Measurements from ENCODE around the gene TRRAP.

DNA sequence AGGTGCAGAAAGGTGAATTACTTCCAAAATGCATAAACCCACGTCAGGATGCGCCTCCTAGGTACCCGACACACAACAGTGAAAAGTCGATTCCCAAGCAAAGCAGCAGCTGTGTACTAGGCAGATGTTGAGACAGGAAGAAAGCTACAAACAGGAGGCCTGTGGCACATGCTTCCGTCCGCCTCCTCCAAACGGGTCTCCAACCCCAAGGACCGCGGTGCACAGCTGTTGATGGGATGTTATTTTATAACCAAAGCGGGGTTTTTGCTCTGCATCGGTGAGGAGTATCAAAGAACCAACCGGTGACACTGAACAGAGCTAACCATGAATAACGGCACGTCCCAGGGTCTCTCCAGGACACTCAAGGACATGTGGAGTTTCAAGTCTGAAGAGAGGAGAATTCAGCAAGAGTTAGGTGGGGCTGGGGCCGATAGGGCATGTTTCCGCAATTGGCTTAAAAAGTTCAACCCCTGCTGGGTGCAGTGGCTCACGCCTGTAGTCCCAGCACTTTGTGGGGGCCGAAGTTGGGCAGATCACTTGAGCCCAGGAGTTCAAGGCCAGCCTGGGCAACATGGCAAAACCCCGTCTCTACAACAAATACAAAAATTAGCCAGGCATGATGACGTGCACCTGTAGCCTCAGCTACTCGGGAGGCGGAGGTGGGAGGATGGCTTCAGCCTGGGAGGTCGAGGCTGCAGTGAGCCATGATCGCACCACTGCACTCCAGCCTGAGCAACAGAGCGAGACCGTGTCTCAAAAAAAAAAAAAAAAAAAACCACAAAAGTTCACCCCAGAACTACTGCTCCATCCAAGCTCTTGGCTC, 157.6 kb downstream of the TRRAP start:
- TF ChIP-seq, protein P1, sequence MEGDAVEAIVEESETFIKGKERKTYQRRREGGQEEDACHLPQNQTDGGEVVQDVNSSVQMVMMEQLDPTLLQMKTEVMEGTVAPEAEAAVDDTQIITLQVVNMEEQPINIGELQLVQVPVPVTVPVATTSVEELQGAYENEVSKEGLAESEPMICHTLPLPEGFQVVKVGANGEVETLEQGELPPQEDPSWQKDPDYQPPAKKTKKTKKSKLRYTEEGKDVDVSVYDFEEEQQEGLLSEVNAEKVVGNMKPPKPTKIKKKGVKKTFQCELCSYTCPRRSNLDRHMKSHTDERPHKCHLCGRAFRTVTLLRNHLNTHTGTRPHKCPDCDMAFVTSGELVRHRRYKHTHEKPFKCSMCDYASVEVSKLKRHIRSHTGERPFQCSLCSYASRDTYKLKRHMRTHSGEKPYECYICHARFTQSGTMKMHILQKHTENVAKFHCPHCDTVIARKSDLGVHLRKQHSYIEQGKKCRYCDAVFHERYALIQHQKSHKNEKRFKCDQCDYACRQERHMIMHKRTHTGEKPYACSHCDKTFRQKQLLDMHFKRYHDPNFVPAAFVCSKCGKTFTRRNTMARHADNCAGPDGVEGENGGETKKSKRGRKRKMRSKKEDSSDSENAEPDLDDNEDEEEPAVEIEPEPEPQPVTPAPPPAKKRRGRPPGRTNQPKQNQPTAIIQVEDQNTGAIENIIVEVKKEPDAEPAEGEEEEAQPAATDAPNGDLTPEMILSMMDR (IDR thresholded peaks at IDR 0.05): no peak
- TF ChIP-seq POLR2AphosphoS5 (IDR thresholded peaks at IDR 0.05; ENCODE audit: insufficient read depth in 1 of 2, low read depth in 1 of 2): no peak

Measured in vagina (tissue), 2 donors.